Ramos (cell line): ENCODE measurements around the gene PRTN3.

Experiments
- in situ Hi-C: fragments of 300-500 bp; cut with MboI; formaldehyde crosslinking; loops from one replicate; pipeline ENCODE4 v1.14.3; 2022; ENCODE audit warnings: low sequenced_read_pairs; ENCODE audit not compliant: unreplicated experiment

PRTN3 gene

DNA sequence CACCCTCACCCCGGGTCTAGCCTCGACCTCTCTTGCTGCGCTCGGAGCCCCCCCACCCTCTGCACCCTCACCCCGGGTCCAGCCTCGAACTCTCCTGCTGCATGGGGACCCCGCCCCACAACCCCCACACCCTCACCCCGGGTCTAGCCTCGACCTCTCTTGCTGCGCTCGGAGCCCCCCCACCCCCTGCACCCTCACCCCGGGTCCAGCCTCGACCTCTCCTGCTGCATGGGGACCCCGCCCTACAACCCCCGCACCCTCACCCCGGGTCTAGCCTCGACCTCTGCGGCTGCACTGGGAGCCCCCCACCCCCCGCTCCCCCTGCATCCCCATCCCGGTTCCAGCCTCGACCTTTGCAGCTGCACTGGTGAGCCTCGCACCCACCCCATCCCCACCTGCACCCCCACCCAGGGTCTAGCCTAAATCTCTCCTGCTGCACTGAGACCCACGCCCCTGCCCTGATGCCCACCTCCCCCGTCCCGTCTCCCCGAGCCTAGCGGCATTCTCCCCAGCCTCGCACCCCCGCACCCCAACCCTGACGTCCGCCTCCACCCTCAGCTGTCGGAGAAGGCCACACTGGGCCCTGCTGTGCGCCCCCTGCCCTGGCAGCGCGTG lies 20.4 kb downstream of the PRTN3 start:
- in situ Hi-C loops, result no loop called here

DNA sequence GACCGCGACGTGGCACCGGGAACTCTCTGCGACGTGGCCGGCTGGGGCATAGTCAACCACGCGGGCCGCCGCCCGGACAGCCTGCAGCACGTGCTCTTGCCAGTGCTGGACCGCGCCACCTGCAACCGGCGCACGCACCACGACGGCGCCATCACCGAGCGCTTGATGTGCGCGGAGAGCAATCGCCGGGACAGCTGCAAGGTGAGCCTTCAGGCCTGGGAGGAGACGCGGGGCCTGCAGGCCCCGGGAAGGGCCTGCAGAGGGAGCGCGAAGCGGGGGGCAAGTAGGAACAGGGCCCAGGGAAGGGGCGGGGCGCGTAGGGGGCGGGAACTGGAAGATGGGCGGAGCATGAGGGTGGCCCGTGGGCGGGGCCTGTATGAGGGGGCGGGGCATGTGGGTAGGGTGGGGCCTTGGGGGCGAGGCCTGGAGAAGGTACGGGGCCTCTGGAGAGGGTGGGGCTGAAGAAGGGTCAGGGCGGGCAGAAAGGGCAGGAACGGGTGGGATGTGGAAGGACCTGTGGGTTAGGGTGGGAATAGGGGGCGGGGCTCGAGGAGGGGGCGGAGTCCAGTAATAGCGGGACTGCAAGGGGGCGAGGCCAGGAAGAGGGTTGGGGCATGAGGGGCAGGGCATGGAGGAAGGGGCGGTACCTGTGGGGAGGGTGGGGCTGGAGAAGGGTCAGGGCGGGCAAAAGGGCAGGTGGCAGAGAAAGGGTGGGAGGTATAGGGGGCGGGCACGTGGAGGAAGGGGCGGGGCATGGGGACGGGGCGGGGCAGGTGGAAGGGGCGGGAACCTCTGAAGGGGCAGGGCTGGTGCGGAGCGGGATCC lies 21.2 kb downstream of the PRTN3 start:
- in situ Hi-C loops, result no loop called here

DNA sequence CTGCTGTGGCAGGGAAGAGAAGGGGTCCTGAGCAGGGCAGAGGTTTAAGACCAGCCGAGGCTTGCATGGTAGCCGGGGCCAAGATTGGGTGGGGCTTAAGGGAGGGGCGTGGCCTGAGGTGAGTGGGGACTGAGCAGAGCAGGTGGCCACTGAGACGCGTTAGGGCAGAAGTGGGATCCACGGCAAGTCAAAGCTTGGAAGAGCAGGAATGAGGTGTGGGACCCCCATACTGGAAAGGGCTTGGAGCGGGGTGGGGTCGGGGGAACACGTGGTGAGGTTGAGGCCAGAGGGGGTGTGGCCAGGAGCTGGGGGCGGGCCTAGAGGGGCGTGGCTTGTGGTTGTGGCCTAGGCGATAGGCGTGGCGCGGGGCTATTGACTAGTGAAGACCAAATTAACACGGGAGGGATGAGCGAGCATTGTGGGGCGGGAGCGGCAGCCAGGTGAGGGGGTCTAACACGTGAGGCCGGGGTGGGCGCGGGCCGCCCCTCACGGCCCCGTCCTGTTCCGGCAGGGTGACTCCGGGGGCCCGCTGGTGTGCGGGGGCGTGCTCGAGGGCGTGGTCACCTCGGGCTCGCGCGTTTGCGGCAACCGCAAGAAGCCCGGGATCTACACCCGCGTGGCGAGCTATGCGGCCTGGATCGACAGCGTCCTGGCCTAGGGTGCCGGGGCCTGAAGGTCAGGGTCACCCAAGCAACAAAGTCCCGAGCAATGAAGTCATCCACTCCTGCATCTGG lies 21.9 kb downstream of the PRTN3 start:
- in situ Hi-C loops, result no loop called here

DNA sequence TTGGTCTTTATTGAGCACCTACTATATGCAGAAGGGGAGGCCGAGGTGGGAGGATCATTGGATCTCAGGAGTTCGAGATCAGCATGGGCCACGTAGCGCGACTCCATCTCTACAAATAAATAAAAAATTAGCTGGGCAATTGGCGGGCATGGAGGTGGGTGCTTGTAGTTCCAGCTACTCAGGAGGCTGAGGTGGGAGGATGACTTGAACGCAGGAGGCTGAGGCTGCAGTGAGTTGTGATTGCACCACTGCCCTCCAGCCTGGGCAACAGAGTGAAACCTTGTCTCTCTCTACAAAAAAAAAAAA lies 22.5 kb downstream of the PRTN3 start:
- in situ Hi-C loops, result no loop called here

DNA sequence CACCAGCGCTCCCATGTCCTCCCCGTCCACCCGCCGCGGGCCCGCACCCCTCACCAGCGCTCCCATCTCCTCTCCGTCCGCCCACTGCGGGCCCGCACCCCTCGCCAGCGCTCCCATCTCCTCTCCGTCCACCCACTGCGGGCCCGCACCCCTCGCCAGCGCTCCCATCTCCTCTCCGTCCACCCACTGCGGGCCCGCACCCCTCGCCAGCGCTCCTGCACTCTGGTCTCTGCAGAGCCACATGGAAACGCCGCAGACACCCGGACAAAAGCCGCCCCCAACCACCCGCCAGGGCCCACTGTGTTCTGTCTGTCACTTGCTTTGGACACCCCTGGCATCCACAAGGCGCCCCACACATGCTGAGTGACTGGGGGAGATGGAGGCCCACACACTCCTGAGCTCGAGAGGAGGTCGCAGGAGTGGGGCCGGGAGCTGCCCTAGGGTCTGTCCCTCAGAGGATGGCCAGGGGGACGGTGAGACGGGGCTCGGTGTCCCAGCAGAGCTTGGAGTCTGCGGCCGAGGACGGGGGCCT lies 26.0 kb downstream of the PRTN3 start:
- in situ Hi-C loops, result no loop called here

DNA sequence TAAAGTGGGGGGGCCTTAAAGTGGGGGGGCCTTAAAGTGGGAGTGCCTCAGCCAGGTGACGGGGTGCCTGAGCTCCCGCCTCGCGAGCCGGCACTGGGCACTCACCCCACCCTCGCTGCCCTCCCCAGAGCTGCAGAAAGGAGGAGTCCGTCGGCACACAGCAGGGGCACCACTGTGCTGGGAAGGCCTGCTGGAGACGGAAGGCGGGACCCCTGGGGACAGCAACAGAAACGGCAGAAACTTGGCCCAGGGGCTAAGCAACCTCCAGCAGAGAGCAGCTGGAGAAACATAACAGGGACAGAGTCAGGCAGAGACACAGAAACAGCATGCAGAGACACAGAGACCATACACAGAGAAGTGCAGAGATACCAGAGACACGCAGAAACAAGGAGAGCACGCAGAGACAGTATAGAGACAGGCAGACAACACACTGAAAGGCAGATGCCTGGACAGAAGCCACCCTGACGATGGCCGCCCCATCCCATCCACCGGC lies 26.5 kb downstream of the PRTN3 start:
- in situ Hi-C loops, result no loop called here

DNA sequence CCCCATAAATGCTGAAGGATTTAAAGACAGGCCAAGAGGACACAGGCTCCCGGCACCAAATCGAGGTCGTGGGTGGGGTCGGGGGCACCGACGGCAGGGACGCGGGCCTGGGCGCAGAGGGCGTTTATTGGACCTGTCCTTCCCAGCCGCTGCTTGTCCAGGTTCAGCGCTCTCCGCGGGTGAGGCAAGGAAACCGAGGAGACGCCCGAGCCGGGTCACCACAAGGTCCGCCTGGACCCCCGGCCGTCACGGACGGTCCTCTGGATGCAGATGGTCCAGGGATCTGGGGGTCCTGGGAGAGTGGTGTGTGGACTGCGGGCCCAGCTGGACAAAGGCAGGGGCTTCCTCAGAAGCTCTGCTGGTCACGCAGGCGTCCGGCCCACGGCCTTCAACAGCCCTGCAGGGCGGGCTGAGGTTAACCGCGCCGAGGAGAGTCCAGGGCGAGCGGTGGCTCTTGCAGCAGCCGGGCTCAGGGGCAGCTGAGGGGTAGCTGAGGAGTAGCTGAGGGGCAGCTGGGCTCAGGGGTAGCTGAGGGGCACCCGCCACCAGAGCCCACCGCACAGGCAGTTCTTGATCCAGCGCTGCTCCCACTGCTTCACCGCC lies 27.2 kb downstream of the PRTN3 start:
- in situ Hi-C loops, result no loop called here

DNA sequence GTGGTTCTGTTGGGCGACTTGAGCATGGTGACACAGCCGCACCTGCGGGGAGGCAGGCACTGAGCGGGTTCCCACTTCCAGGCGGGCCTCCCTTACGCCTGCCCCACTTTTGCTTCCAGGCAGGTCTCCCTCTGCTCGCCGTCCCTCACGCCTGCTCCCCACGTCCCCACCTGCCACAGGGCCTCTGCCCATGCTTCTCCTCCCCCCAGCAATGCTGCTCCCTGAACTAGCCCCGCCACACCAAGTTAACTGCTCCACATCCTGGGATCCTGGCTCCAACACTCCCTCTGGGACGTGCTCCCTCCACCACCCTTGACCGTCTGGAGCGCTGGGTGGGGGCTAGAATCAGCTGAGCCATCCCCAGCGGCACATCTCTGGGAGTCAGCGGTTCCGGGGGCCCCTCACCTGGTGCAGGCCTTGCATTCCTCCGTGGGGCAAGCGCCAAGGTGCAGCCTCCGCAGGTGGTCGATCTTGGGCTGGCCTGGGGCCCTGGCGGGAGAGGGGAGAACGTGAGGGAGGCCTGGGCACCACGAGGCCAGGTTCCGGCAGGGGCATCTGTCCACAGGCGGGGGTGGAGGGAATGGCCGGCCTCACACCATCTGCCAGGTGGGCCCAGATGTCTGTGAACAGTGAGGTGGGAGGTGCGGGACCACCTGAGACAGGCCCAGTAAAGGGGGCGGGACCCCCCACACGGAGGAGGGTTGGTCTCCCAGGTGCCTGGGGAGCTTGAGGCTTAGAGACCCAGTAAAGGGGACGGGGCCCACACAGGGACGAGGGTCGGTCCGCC lies 27.9 kb downstream of the PRTN3 start:
- in situ Hi-C loops, result no loop called here

DNA sequence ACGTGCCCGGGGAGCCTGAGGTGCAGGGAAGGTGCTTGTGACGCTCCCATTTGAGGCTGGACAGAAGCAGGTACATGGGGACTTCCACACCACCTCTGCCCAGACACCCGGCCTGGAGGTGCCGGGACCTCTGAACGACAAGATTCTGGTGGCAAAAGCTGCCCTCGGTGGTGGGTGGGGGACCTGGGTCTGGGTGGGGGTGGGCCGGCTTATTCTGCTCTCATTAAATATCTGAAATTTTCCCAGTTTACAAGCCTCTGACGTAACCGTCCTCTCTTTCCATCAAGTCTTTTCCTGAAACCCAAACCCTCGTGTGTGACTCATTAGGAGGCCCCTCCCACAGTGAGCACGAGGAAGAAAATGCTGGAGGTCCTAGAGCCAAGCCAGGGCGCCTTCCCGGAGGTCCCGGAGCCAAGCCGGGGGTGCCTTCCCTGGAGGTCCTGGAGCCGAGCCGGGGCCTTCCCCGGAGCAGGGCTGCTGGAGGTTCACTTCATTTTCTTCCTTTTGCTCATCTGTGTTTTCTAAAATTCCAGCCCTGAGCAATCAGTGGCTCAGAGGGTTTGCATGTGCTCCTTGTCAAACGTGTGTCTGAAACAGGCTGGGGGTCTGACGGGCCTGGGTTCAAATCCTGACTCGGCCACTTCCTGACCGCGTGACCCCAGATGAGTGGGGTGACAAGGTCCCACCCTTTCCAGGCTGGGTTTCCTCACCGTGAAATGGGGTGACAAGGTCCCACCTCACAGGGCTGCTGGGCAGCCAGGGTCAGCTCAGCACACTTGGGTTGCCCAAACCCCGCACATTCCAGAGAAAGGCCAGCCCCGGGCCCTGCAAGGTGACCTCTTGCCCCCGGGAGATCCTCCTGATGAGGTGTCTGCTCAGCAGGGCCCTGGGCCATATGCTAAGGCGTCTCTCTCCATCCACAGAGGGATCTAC lies 28.7 kb downstream of the PRTN3 start:
- in situ Hi-C loops, result no loop called here

DNA sequence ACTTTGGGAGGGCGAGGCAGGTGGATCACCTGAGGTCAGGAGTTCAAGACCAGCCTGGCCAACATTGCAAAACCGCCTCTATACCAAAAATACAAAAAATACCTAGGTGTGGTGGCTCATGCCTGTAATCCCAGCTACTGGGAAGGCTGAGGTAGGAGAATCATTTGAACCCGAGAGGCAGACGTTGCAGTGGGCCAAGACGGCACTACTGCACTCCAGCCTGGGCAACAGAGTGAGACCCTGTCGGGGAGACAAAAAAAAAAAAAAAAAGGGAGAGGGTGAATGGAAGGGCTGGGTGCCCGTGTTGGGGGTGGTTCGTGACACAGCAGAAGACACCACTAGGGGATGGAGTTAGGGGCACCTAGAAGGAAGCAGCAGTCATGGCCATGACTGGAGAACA lies 29.5 kb downstream of the PRTN3 start:
- in situ Hi-C loops, result no loop called here

DNA sequence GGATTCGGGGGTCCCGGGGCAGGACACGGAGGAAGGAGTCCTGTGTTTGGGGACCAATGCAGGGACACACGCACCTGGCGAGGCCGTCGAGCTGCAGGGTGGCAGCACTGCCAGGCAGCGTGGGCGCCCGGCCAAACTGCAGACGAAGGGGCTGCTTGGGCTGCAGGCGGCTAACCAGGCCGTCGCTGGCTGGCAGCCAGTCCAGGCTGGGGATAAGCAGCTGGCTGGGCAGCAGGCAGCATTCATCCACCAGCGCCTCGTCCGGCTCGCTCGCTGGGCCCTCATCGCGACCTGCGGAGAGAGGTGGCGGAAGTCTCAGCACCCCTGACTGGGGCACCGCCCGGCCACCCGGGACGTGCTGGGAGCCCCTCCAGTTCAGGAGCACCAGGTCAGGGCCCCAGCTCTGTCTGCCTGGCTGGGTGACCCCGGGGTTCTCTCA lies 30.2 kb downstream of the PRTN3 start:
- in situ Hi-C loops, result no loop called here

DNA sequence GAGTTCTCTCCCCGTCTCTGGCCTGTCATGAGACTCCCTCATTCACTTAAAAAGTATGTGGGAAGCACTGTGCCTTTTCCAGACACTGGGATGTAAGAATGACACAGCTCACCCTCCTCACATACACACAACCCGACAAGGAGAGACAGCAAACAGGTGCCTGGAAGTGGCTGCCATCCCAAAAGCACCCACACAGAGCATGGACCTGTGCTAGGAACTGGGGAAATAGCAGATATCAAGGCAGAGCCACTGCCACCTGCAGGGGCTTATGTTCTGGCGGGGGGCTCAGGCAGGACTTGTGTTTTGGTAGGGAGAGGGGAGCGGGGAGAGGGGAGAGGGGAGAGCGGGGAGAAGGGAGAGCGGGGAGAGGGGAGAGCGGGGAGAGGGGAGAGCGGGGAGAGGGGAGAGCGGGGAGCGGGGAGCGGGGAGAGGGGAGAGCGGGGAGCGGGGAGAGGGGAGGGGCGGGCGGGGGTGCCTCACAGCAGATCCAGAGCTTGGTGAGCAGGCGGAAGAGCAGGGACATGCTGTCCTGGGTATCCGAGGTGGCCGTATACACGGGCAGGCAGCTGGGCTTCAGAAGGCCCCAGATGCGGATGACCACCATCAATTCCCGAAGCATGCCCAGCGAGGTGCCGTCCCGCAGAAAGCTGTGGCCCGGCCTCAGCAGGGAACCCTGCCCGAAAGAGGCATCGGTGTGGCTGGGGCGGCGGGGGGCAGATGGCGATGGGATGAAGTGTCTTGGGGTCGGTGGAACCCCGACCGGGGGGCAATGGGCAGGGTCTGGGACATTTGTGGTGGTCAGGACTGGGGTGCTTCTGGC lies 30.9 kb downstream of the PRTN3 start:
- in situ Hi-C loops, result no loop called here

DNA sequence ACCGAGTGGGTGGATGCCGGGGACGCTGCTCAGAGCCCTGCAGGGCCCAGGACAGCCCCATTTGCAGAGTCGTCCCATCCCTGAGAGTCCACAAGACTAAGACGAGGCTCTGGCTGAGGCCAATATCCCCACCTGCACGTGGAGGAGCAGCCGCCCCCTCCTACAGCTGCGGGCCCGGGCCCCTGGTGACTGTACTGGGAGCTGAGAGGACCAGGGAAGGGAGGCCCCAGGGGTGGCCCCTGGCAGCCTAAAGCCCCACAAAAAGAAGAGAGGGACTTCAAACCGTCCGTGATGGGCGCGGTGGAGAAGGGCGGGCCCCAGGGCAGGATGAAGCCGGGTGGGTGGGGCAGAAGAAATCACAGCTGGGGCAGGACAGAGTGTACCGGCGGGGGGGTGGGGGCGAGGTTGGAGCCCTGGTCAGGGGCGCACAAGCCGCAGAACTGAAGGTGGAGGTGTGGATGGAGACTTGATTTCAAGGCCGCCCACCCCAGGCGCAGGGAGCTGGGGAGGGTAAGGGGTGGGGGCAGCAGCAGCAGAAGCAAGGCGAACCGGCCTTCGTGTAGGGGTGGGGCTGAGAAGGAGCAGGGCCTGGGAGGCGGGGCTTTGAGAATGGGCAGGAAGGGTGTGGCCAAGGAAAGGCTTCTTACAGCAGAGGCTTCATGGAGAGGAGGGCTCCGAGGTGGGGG lies 31.6 kb downstream of the PRTN3 start:
- in situ Hi-C loops, result no loop called here

DNA sequence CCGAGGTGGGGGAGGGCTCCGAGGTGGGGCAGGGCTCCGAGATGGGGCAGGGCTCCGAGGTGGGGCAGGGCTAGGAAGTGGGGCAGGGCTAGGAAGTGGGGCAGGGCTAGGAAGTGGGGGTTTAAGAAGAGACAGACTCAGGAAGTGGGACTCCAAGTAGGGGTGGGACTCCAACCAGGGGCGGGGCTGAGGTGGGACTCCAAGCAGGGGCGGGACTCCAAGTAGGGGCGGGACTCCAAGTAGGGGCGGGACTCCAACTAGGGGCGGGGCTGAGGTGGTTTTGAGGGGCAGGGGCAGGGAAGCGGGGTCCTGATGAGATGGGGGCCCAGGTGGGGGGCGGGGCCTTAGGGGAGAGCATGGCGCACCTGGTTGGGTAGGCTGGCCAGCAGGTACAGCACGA lies 32.3 kb downstream of the PRTN3 start:
- in situ Hi-C loops, result no loop called here

DNA sequence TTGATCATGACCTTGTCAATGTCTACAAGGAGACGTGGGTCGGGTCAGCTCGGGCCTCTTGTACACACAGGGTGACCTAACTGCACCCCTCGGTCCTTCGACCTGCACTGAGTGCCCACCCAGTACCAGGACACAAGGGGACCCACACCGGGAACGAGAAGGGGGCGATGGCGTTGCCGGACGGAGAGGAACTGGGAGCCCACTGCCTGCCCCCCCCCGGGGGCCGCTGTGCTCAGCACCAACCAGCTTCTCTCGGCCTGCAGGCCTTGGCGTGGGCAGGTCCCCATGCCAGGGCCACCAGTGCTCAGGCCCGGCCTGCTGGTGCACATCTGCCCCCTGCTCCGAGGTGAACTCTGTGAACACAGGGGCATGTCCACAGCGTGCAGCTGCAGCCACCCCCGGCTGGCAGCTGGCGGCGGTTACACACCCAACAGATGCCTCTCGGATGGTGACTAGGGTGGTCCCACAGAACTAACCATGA lies 32.8 kb downstream of the PRTN3 start:
- in situ Hi-C loops, result no loop called here

DNA sequence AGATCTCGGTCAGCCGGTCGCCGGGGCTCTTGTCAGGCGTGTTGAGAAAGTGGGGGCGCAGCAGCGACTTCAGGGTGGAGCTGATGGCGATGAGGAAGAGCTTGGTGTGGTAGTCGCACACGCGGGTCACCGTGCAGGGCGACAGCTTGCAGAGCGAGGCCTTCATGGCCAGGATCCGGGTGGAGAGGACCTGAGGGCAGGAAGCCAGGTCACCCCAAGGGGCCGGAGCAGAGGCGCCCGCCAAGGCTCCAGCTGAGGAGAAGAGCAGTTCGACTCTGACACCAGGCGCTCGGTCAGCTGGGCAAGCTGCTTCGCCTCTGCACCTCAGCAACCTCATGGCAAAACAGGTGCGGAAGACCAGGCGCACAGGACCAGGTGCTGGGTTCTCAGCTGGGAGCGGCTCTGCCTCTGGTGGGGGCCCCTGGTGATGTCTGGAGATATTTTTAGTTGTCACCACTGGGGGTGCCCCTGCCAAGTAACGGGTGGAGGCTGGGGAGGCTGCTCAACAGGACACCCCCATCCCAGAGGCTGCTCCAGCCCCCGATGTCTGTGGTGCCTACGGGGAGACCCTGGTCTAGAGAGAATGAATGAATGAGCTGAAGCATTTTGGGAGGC lies 34.6 kb downstream of the PRTN3 start:
- in situ Hi-C loops, result no loop called here

DNA sequence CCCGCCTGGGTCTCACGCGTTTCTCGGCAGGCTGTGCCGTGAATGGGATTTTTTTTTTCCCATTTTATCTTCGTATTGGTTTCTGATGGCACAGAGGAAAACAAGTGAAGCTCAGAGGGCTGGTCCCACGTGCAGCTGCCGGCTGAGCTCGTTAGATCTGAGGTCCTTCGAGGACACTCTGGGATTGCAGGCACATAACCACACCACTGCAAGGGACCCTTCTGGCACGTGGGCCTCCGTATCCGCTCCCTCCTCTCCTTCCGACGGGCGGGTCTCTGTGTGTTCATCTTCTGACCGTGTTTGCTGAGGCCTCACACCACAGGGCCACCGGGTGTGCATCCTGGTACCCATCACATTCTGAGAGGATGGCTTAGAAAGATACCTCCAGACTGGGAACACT lies 35.3 kb downstream of the PRTN3 start:
- in situ Hi-C loops, result no loop called here
